Immature natural killer cell (primary cell): Measurements from ENCODE around the gene SOCS1. TPM values are rescaled to one million over a fixed set of nuclear protein-coding genes. Genes with fewer than 3 reads are reported as not detected.
A peak's percentile ranks its signal among the peaks of the same experiment; 100 is the strongest.

Experiments
- DNase-seq, 3 donors: peaks; one replicate each; pipeline ENCODE4 v3.0.0; 2022; ENCODE audit warnings: mixed read lengths in 1 of 3
- H3K27ac Mint-ChIP-seq, 6 donors: one replicate each; pipeline ENCODE4 v1.8.0; 2020; ENCODE audit warnings: mixed read lengths in 6 of 6, mild to moderate bottlenecking in 5 of 6, inconsistent platforms in 4 of 6, moderate library complexity in 3 of 6
- H3K27me3 Mint-ChIP-seq, 3 donors: one replicate each; pipeline ENCODE4 v1.8.0; 2020 to 2021; ENCODE audit warnings: low read depth in 3 of 3, mild to moderate bottlenecking in 3 of 3, mixed read lengths in 3 of 3, moderate library complexity in 3 of 3, inconsistent platforms in 1 of 3
- H3K36me3 Mint-ChIP-seq, 3 donors: one replicate each; pipeline ENCODE4 v1.8.0; 2020; ENCODE audit warnings: mixed read lengths in 3 of 3, inconsistent platforms in 2 of 3, mild to moderate bottlenecking in 2 of 3
- H3K4me1 Mint-ChIP-seq, 2 donors: one replicate each; pipeline ENCODE4 v1.8.0; 2020; ENCODE audit warnings: inconsistent platforms in 2 of 2, mild to moderate bottlenecking in 2 of 2, mixed read lengths in 2 of 2, moderate library complexity in 1 of 2
- H3K4me3 Mint-ChIP-seq, 5 donors: one replicate each; pipeline ENCODE4 v1.8.0; 2020; ENCODE audit warnings: mild to moderate bottlenecking in 5 of 5, mixed read lengths in 5 of 5, inconsistent platforms in 3 of 5, moderate library complexity in 3 of 5
- H3K9me3 Mint-ChIP-seq, 6 donors: one replicate each; pipeline ENCODE4 v1.8.0; 2020; ENCODE audit warnings: mild to moderate bottlenecking in 6 of 6, mixed read lengths in 6 of 6, inconsistent platforms in 4 of 6, moderate library complexity in 3 of 6
- polyA plus RNA-seq, 3 donors: library from polyadenylated mRNA; unstranded; fragments of 300-500 nt; fragmentation: Illumina TruSeq; gene quantifications; one replicate each; pipeline ENCODE4 v1.2.3, GENCODE V29; 2021

SOCS1 gene
- polyA plus RNA-seq, 3 donors from 2014 or later: 14.0 to 24.4 (median 14.5) TPM

- no peak for DNase-seq
- Mint-ChIP-seq H3K27ac (peak overlapping the region in 3 of 6 donors; percentile 15 to 40 (median 25)), H3K36me3 (no peaks in the 10 kb centered on the region), H3K27me3 (peaks cover 0 to 7% (median 2%) of the 10 kb centered on the region in 3 donors), H3K4me1 (peaks cover 39 to 43% of the 10 kb centered on the region in 2 donors), H3K4me3 (peak overlapping the region in 1 of 5 donors; percentile 26), H3K9me3 (no peaks in the 10 kb centered on the region)
These were observed 16.1 kb downstream of the SOCS1 start for GRCh38 chr16:11239644-11240632.

GRCh38 chr16:11238272-11239202 is 17.5 kb downstream of the SOCS1 start:
- Mint-ChIP-seq H3K27ac (peak overlapping the region in 4 of 6 donors; percentile 23 to 66 (median 44)), H3K9me3 (no peaks in the 10 kb centered on the region), H3K4me1 (peaks cover 51 to 57% of the 10 kb centered on the region in 2 donors), H3K4me3 (peak overlapping the region; percentile 30 to 67 (median 46)), H3K36me3 (no peaks in the 10 kb centered on the region), H3K27me3 (peaks cover 0 to 6% (median 2%) of the 10 kb centered on the region in 3 donors)
- no peak for DNase-seq

- Mint-ChIP-seq H3K4me3 (peak overlapping the region in 2 of 5 donors; percentile 19 to 40), H3K4me1 (peaks cover 68 to 75% of the 10 kb centered on the region in 2 donors), H3K27ac (peak overlapping the region in 3 of 6 donors; percentile 31 to 54 (median 52)), H3K36me3 (no peaks in the 10 kb centered on the region), H3K27me3 (peaks cover 1 to 9% (median 2%) of the 10 kb centered on the region in 3 donors), H3K9me3 (no peaks in the 10 kb centered on the region)
- no peak for DNase-seq
These were observed 19.3 kb downstream of the SOCS1 start for GRCh38 chr16:11236461-11237254.

GRCh38 chr16:11235703-11235991 is 20.4 kb downstream of the SOCS1 start:
- Mint-ChIP-seq H3K4me1 (peaks cover 74 to 80% of the 10 kb centered on the region in 2 donors), H3K27me3 (peaks cover 0 to 9% (median 2%) of the 10 kb centered on the region in 3 donors), H3K36me3 (no peaks in the 10 kb centered on the region), H3K4me3 (peak overlapping the region in 4 of 5 donors; percentile 29 to 67 (median 50)), H3K9me3 (no peaks in the 10 kb centered on the region), H3K27ac (peak overlapping the region; percentile 31 to 90 (median 84))
- no peak for DNase-seq

GRCh38 chr16:11234884-11235702 is 20.9 kb downstream of the SOCS1 start:
- no peaks in the 10 kb centered on the region for H3K36me3 Mint-ChIP-seq
- DNase-seq: peak; percentile 29 to 46 (median 35)
- peak overlapping the region; percentile 28 to 80 (median 64) for H3K4me3 Mint-ChIP-seq
- peaks cover 0 to 9% (median 2%) of the 10 kb centered on the region in 3 donors for H3K27me3 Mint-ChIP-seq
- peaks cover 71 to 75% of the 10 kb centered on the region in 2 donors for H3K4me1 Mint-ChIP-seq
- peak overlapping the region; percentile 31 to 90 (median 84) for H3K27ac Mint-ChIP-seq
- no peaks in the 10 kb centered on the region for H3K9me3 Mint-ChIP-seq

GRCh38 chr16:11233727-11234376 is 22.2 kb downstream of the SOCS1 start:
- H3K27ac Mint-ChIP-seq: peak overlapping the region; percentile 31 to 96 (median 96)
- H3K4me1 Mint-ChIP-seq: peaks cover 70 to 82% of the 10 kb centered on the region in 2 donors
- H3K4me3 Mint-ChIP-seq: peak overlapping the region; percentile 62 to 76 (median 70)
- peak; percentile 26 to 36 (median 27) for DNase-seq
- peaks cover 0 to 9% (median 3%) of the 10 kb centered on the region in 3 donors for H3K27me3 Mint-ChIP-seq
- no peaks in the 10 kb centered on the region for H3K9me3 Mint-ChIP-seq
- no peaks in the 10 kb centered on the region for H3K36me3 Mint-ChIP-seq

GRCh38 chr16:11232852-11233726 is 22.9 kb downstream of the SOCS1 start:
- Mint-ChIP-seq H3K9me3 (no peaks in the 10 kb centered on the region), H3K4me3 (peak overlapping the region; percentile 62 to 76 (median 70)), H3K36me3 (no peaks in the 10 kb centered on the region), H3K4me1 (peaks cover 63 to 82% of the 10 kb centered on the region in 2 donors), H3K27ac (peak overlapping the region; percentile 31 to 96 (median 96)), H3K27me3 (peaks cover 0 to 6% (median 3%) of the 10 kb centered on the region in 3 donors)
- peak; percentile 84 to 86 (median 84) for DNase-seq

- Mint-ChIP-seq H3K9me3 (no peaks in the 10 kb centered on the region), H3K27me3 (peaks cover 0 to 5% (median 3%) of the 10 kb centered on the region in 3 donors), H3K4me3 (peak overlapping the region; percentile 62 to 76 (median 70)), H3K36me3 (no peaks in the 10 kb centered on the region), H3K4me1 (peaks cover 57 to 75% of the 10 kb centered on the region in 2 donors), H3K27ac (peak overlapping the region; percentile 31 to 96 (median 96))
- no peak for DNase-seq
These were observed 23.6 kb downstream of the SOCS1 start for GRCh38 chr16:11232302-11232851.

- peak overlapping the region in 2 of 5 donors; percentile 18 to 44 for H3K4me3 Mint-ChIP-seq
- H3K4me1 Mint-ChIP-seq: peaks cover 48 to 66% of the 10 kb centered on the region in 2 donors
- no peaks in the 10 kb centered on the region for H3K36me3 Mint-ChIP-seq
- H3K9me3 Mint-ChIP-seq: no peaks in the 10 kb centered on the region
- no peak for DNase-seq
- peak overlapping the region; percentile 31 to 96 (median 71) for H3K27ac Mint-ChIP-seq
- peaks cover 0 to 4% (median 3%) of the 10 kb centered on the region in 3 donors for H3K27me3 Mint-ChIP-seq
These were observed 24.5 kb downstream of the SOCS1 start for GRCh38 chr16:11231367-11231970.

GRCh38 chr16:11229906-11230305 is 26.1 kb downstream of the SOCS1 start:
- H3K9me3 Mint-ChIP-seq: no peaks in the 10 kb centered on the region
- peaks cover 54 to 67% of the 10 kb centered on the region in 2 donors for H3K4me1 Mint-ChIP-seq
- H3K27ac Mint-ChIP-seq: peak overlapping the region in 2 of 6 donors; percentile 46 to 66
- H3K27me3 Mint-ChIP-seq: peaks cover 0 to 4% (median 3%) of the 10 kb centered on the region in 3 donors
- no peaks in the 10 kb centered on the region for H3K36me3 Mint-ChIP-seq
- H3K4me3 Mint-ChIP-seq: no peak overlapping the region
- no peak for DNase-seq
